ENCODE measurements around the gene FIGLA. TPM values are rescaled to one million over a fixed set of nuclear protein-coding genes. Genes with fewer than 3 reads are reported as not detected.

The FIGLA gene
- total RNA-seq, 2 donors from 2014 or later = not detected

DNA sequence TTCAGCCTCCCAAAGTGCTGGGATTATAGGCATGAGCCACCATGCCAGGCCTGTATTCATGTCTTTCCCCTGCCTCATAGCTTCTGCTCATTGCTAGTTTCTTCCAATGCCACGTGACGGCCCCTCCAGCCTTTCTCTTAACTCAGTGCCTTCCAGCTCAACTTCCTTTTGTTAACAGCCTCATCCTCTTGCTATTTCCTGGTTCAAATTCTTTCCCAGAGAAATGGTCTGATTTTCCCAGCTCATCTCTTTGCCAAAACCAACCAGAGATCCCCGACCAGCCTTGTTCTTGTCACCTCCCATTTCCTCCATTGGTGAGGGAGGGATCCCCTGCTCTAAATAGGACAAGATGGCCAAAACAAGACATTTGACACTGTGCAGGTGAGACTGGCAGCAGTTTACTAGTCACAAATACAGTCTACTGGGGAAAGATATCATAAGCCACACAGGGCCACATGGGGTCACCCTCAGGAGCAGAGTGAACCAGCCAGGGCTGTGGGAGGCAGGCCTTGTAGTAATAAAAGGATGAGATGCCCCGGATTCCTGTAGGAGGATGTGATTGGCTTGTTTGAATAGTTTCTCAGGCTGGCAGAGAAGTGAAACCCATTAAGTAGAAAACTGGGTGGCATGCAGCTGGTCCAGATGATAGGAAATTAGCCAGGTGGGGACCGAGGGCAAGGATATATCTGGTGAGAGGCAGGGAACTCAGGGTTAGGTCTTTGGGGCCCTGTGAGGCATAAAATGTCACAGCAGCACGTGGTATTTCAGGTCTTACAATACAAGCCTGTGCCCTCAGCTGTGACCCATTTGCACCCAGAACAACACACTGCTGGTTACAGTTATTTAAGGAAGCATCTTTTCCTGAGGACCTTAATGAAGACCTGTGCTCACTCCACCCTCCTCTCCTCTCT lies 38.7 kb upstream of the FIGLA start:
- Histone ChIP-seq H3K9me3 (no peaks in the 10 kb centered on the region), H3K4me1 (peaks cover 0 to 13% of the 10 kb centered on the region in 2 donors), H3K36me3 (no peaks in the 10 kb centered on the region), H3K27ac (no peak overlapping the region), H3K4me3 (no peak overlapping the region), H3K27me3 (no peaks in the 10 kb centered on the region)
- TF ChIP-seq, protein P1, sequence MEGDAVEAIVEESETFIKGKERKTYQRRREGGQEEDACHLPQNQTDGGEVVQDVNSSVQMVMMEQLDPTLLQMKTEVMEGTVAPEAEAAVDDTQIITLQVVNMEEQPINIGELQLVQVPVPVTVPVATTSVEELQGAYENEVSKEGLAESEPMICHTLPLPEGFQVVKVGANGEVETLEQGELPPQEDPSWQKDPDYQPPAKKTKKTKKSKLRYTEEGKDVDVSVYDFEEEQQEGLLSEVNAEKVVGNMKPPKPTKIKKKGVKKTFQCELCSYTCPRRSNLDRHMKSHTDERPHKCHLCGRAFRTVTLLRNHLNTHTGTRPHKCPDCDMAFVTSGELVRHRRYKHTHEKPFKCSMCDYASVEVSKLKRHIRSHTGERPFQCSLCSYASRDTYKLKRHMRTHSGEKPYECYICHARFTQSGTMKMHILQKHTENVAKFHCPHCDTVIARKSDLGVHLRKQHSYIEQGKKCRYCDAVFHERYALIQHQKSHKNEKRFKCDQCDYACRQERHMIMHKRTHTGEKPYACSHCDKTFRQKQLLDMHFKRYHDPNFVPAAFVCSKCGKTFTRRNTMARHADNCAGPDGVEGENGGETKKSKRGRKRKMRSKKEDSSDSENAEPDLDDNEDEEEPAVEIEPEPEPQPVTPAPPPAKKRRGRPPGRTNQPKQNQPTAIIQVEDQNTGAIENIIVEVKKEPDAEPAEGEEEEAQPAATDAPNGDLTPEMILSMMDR (IDR thresholded peaks at IDR 0.05) = no peak
- peak; percentile 67 for DNase-seq (ENCODE audit: low spot score)

DNA sequence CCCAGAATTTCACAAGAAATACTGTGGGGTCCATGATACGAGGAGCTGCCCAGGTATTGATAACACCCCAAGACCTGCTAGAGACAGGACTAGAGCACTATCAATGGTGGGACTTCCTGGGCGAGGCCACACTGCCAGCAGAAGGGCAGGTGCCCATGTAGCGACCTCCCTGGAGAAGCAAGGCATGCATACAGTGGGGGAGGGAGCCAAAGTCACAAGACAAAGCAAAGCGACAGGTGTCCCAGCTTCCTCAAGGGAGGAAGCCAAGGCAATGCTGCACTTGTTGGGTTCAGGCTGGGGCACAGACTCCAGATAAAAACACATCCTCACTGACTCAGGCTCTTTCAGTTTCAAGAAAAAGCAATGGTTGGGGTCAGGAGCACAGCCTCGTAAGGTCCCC lies 37.7 kb upstream of the FIGLA start:
- no peak overlapping the region for H3K4me3 ChIP-seq
- TF ChIP-seq, protein P1 (IDR thresholded peaks at IDR 0.05) = no peak
- H3K9me3 ChIP-seq = no peaks in the 10 kb centered on the region
- DNase-seq (ENCODE audit: low spot score) = no peak
- peaks cover 0 to 13% of the 10 kb centered on the region in 2 donors for H3K4me1 ChIP-seq
- no peaks in the 10 kb centered on the region for H3K36me3 ChIP-seq
- H3K27me3 ChIP-seq = no peaks in the 10 kb centered on the region
- H3K27ac ChIP-seq = no peak overlapping the region

DNA sequence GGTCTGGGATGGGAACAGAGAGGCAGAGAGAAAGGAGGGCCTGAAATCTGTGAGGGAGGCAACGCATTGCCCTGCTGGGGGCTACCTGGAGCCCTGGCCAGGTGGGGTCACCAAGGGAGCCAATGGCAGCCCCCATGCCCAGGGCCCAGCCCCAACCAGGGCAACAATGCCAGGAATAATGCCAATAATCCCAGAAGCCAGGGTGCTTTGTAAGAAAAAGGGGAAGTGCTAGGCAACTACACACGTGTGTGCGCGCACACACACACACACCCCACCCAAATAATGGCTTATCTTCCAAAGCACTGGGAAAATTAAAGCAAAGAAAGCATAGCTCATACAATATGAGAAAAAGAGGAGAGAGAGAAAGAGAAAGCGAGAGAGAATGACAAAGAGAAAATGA lies 36.9 kb upstream of the FIGLA start:
- no peak overlapping the region for H3K27ac ChIP-seq
- H3K27me3 ChIP-seq = no peaks in the 10 kb centered on the region
- peaks cover 0 to 13% of the 10 kb centered on the region in 2 donors for H3K4me1 ChIP-seq
- DNase-seq (ENCODE audit: low spot score) = no peak
- no peaks in the 10 kb centered on the region for H3K36me3 ChIP-seq
- TF ChIP-seq, protein P1 (IDR thresholded peaks at IDR 0.05) = no peak
- no peaks in the 10 kb centered on the region for H3K9me3 ChIP-seq
- no peak overlapping the region for H3K4me3 ChIP-seq

DNA sequence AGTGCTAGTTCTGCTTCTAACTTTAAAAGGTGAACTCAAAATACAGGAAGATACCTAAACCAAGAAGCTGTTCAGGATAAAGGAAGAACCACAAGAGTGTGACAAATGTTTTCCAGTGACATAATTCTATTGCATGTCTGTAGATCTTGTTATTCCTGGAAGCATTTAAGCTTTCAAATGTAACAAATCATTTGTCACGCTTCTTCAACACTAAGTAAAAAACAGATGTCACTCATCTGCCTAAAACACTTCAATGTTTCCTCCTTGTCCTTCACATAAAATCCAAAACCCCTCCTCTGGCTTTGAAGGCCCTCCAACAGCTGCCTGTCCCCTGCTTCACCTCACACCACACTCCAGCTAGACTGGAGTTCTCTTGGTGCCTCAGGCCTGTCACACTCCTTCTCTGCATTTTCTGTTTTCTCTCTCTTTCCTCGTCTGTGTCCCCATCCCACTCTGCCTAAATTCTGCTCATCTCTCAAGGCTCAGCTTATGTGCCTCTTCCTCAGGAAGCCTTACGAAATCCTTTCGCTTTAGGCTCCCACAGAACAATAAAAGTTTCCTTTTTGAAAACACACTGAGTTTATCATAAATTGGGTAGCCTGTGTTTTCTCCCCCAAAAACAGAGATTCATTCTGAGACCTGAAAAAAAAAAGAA lies 36.4 kb upstream of the FIGLA start:
- DNase-seq (ENCODE audit: low spot score) = no peak
- Histone ChIP-seq H3K27me3 (no peaks in the 10 kb centered on the region), H3K27ac (no peak overlapping the region), H3K4me3 (no peak overlapping the region), H3K9me3 (no peaks in the 10 kb centered on the region), H3K36me3 (no peaks in the 10 kb centered on the region), H3K4me1 (peaks cover 0 to 13% of the 10 kb centered on the region in 2 donors)
- TF ChIP-seq, protein P1 (IDR thresholded peaks at IDR 0.05) = no peak

DNA sequence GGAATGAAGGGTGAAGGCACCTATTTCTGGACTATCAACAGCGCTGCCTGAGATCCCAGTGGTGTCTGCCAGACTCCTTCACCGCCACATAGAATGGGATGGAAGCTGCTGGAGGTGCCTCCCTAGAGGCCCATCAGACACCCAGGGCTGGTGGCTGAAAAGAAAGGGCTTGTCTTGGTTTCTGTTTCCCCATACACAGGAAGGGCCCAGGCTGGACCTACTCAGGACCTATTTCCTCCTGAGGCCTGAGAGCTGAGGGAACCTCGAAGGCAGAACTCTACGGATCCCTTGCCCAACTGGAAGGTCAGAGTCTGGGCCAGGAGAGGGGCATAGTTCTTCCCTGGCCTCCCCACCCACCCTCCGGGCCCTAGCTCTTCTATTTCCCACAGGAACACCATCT lies 32.8 kb upstream of the FIGLA start:
- TF ChIP-seq, protein P1 (IDR thresholded peaks at IDR 0.05) = no peak
- H3K9me3 ChIP-seq = no peaks in the 10 kb centered on the region
- no peak for DNase-seq (ENCODE audit: low spot score)
- no peak overlapping the region for H3K27ac ChIP-seq
- H3K4me3 ChIP-seq = no peak overlapping the region
- peaks cover 0 to under 1% of the 10 kb centered on the region in 2 donors for H3K4me1 ChIP-seq
- no peaks in the 10 kb centered on the region for H3K36me3 ChIP-seq
- H3K27me3 ChIP-seq = no peaks in the 10 kb centered on the region
